ENCODE measurements around the gene PLXNA2. TPM values are rescaled to one million over a fixed set of nuclear protein-coding genes. Genes with fewer than 3 reads are reported as not detected.

PLXNA2 gene
- total and polyA plus RNA-seq, 2 experiments from 2014 or later: 3.7 to 5.4 TPM

DNA sequence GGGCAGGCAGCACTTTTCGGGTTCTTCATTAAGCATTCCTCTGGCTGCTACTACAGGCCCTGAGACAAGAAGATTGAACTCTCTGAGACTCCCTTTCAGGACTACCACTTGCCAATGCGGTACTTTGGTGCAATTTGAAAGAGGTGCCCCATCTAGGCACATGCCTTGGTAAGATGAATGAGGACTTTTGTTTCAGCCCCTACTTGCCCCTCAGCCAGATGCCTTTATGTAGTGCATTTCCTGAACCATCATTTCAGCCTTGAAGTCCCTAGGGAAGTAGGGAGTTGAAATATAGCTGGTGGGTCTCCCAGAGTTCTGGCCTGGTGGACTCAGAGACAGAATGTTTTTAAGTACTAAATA lies 123.8 kb downstream of the PLXNA2 start:
- Histone ChIP-seq H3K79me2 (ENCODE audit: insufficient read depth) (no peaks in the 10 kb centered on the region), H3K36me3 (ENCODE audit: low read depth) (no peaks in the 10 kb centered on the region), H3K27ac (no peak overlapping the region), H3K9me2 (ENCODE audit: insufficient read depth) (no peaks in the 10 kb centered on the region), H3K4me1 (ENCODE audit: insufficient read depth) (no peaks in the 10 kb centered on the region), H3K4me3 (no peak overlapping the region), H3K27me3 (replicated peaks; ENCODE audit: insufficient read depth) (no peaks in the 10 kb centered on the region), H3K9me3 (ENCODE audit: low read depth) (no peaks in the 10 kb centered on the region), H3K4me2 (ENCODE audit: unreplicated experiment) (no peak overlapping the region), H3K9ac (no peak overlapping the region), H4K20me1 (ENCODE audit: insufficient read depth) (no peaks in the 10 kb centered on the region), H3F3A (ENCODE audit: insufficient read depth) (no peaks in the 10 kb centered on the region), H2AFZ (no peak overlapping the region)
- no peak for TF ChIP-seq EZH2 (IDR thresholded peaks at IDR 0.05; ENCODE audit: insufficient read depth, poor library complexity, severe bottlenecking)
- no peak for TF ChIP-seq EZH2phosphoT487 (IDR thresholded peaks at IDR 0.05; ENCODE audit: insufficient read depth, low read depth)
- DNase-seq: no peak
- in situ Hi-C loops (cut with MboI): no loop called here
- WGBS, 2 experiments (ENCODE audit: low coverage in 1 of 2, low lambda C conversion rate in 2 of 2, missing lambda C conversion rate in 2 of 2): 48 to 65% methylated on average over 2 of the region's 2 CpGs

DNA sequence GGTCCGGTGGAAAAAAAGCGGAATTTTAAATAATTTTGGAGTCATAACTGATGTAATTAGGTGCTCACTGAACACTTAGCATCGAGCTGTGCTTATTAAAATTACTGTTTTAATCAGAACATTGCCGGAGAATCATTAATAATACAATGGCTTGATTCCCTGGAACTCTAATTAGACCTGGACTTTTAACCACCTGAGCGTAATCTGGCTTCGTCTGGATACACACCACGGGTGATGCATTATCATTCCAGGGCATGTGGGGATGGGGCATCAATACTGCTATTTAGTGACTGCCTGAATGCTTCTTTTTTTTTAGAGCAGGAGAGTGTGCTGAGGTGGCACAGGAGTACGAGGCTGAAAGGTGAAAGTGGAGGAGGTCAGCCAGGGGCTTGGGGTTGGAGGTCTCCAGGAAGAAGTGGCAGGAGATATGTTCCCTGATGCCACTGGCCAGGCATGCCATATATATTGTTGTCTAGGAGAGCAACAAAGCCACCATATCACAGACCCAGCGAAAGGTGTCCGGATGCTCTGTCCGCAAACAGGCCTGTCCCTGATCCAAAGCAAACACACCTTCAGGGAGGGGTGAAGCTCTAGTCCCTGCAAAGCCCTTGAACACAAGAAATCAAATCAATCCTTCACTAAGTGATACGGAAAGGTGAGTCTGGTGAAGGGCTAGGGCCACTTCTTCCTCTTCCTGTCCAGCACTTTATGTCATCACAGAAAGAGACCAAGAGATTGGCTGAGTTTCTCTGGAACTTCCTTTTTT lies 125.2 kb downstream of the PLXNA2 start:
- no peak for TF ChIP-seq EZH2phosphoT487 (IDR thresholded peaks at IDR 0.05; ENCODE audit: insufficient read depth, low read depth)
- Histone ChIP-seq H3K4me2 (ENCODE audit: unreplicated experiment) (no peak overlapping the region), H4K20me1 (ENCODE audit: insufficient read depth) (no peaks in the 10 kb centered on the region), H3K79me2 (ENCODE audit: insufficient read depth) (no peaks in the 10 kb centered on the region), H3K36me3 (ENCODE audit: low read depth) (no peaks in the 10 kb centered on the region), H3F3A (ENCODE audit: insufficient read depth) (no peaks in the 10 kb centered on the region), H3K4me3 (no peak overlapping the region), H2AFZ (no peak overlapping the region), H3K9me2 (ENCODE audit: insufficient read depth) (no peaks in the 10 kb centered on the region), H3K27me3 (replicated peaks; ENCODE audit: insufficient read depth) (no peaks in the 10 kb centered on the region), H3K4me1 (ENCODE audit: insufficient read depth) (no peaks in the 10 kb centered on the region), H3K9me3 (ENCODE audit: low read depth) (no peaks in the 10 kb centered on the region), H3K9ac (no peak overlapping the region), H3K27ac (no peak overlapping the region)
- no peak for DNase-seq
- in situ Hi-C loops (cut with MboI): no loop called here
- WGBS, 2 experiments (ENCODE audit: low coverage in 1 of 2, low lambda C conversion rate in 2 of 2, missing lambda C conversion rate in 2 of 2): 82% methylated on average over 12 of the region's 12 CpGs

DNA sequence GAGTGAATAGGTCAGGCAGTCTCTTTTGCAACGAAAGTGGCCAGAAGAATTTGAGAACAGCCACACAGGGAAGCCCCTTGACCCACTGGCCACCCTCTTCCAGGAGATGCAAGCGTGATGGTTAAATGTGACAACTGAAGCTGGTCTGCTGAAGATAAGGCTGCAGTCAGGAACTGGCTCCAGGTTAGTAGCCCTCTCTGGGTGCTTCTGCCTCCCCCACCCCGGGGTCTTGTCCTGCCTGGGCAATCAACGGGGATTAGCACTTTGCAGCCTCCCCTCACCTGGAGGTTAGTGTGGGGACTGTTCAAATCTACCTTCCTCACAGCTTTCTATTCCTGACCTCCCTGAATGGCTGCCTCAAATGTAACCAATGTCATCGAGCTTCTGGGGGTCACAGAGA lies 125.9 kb downstream of the PLXNA2 start:
- TF ChIP-seq EZH2 (IDR thresholded peaks at IDR 0.05; ENCODE audit: insufficient read depth, poor library complexity, severe bottlenecking) (no peak), EZH2phosphoT487 (IDR thresholded peaks at IDR 0.05; ENCODE audit: insufficient read depth, low read depth) (no peak)
- no peaks in the 10 kb centered on the region for H3K9me2 ChIP-seq (ENCODE audit: insufficient read depth)
- H3K79me2 ChIP-seq (ENCODE audit: insufficient read depth): no peaks in the 10 kb centered on the region
- in situ Hi-C loops (cut with MboI): no loop called here
- no peaks in the 10 kb centered on the region for H3K4me1 ChIP-seq (ENCODE audit: insufficient read depth)
- DNase-seq: no peak
- no peak overlapping the region for H3K4me3 ChIP-seq
- no peaks in the 10 kb centered on the region for H3K27me3 ChIP-seq (replicated peaks; ENCODE audit: insufficient read depth)
- no peak overlapping the region for H3K9ac ChIP-seq
- H3K36me3 ChIP-seq (ENCODE audit: low read depth): no peaks in the 10 kb centered on the region
- H4K20me1 ChIP-seq (ENCODE audit: insufficient read depth): no peaks in the 10 kb centered on the region
- H3K9me3 ChIP-seq (ENCODE audit: low read depth): no peaks in the 10 kb centered on the region
- 75 to 78% methylated on average over 5 of the region's 5 CpGs for WGBS, 2 experiments (ENCODE audit: low coverage in 1 of 2, low lambda C conversion rate in 2 of 2, missing lambda C conversion rate in 2 of 2)
- no peaks in the 10 kb centered on the region for H3F3A ChIP-seq (ENCODE audit: insufficient read depth)
- no peak overlapping the region for H2AFZ ChIP-seq
- no peak overlapping the region for H3K4me2 ChIP-seq (ENCODE audit: unreplicated experiment)
- no peak overlapping the region for H3K27ac ChIP-seq

DNA sequence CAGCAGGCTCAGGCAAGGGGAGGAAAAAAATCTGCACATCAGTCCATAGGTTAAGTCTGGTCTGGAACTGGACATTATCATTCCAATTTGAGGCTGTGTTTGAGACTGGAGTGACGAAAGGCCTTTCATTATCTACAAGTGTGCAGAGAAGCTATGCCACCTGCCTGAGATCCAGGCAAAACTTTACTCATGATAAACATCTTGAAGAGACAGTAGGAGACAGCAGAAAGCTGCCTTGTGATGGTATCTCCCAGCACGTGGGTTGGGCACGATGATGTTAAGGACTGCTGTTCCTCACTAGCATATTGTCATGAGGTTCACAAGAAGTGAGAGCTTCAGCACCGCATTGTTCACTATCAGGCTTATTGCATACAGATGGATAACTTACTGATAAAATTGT lies 126.4 kb downstream of the PLXNA2 start:
- H3K9ac ChIP-seq: no peak overlapping the region
- no peak overlapping the region for H3K4me2 ChIP-seq (ENCODE audit: unreplicated experiment)
- H3F3A ChIP-seq (ENCODE audit: insufficient read depth): no peaks in the 10 kb centered on the region
- no peaks in the 10 kb centered on the region for H3K9me2 ChIP-seq (ENCODE audit: insufficient read depth)
- in situ Hi-C loops (cut with MboI): no loop called here
- no peaks in the 10 kb centered on the region for H3K4me1 ChIP-seq (ENCODE audit: insufficient read depth)
- no peaks in the 10 kb centered on the region for H3K79me2 ChIP-seq (ENCODE audit: insufficient read depth)
- DNase-seq: no peak
- H3K4me3 ChIP-seq: no peak overlapping the region
- 81 to 82% methylated on average over 4 of the region's 4 CpGs for WGBS, 2 experiments (ENCODE audit: low coverage in 1 of 2, low lambda C conversion rate in 2 of 2, missing lambda C conversion rate in 2 of 2)
- H3K27me3 ChIP-seq (replicated peaks; ENCODE audit: insufficient read depth): no peaks in the 10 kb centered on the region
- H4K20me1 ChIP-seq (ENCODE audit: insufficient read depth): no peaks in the 10 kb centered on the region
- TF ChIP-seq EZH2 (IDR thresholded peaks at IDR 0.05; ENCODE audit: insufficient read depth, poor library complexity, severe bottlenecking) (no peak), EZH2phosphoT487 (IDR thresholded peaks at IDR 0.05; ENCODE audit: insufficient read depth, low read depth) (no peak)
- H3K27ac ChIP-seq: no peak overlapping the region
- no peak overlapping the region for H2AFZ ChIP-seq
- no peaks in the 10 kb centered on the region for H3K36me3 ChIP-seq (ENCODE audit: low read depth)
- H3K9me3 ChIP-seq (ENCODE audit: low read depth): no peaks in the 10 kb centered on the region

DNA sequence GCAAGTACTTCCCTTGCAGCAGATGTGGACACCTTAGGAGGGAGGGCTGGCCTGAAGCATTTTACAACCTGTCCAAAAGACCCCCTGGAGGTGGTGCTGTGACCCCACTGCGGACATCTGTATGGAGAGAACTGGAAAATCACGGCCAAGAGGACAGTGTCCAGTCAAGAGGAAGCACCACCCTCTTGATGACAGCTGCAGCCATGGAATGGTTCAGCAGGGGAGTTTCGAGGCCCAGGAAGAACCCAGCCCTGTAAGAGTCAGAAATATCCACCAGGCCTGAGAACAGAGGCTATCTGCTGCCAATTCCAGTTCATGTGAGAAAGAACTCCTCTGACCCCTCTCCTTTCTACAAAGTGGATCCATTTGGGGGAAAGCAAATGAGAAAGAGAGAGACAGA lies 126.8 kb downstream of the PLXNA2 start:
- H3K9ac ChIP-seq: no peak overlapping the region
- TF ChIP-seq EZH2phosphoT487 (IDR thresholded peaks at IDR 0.05; ENCODE audit: insufficient read depth, low read depth) (no peak), EZH2 (IDR thresholded peaks at IDR 0.05; ENCODE audit: insufficient read depth, poor library complexity, severe bottlenecking) (no peak)

More for the DNA sequence above, 126.8 kb downstream of the PLXNA2 start:
- H2AFZ ChIP-seq: no peak overlapping the region
- H3F3A ChIP-seq (ENCODE audit: insufficient read depth): no peaks in the 10 kb centered on the region
- no peak overlapping the region for H3K4me2 ChIP-seq (ENCODE audit: unreplicated experiment)
- H3K9me2 ChIP-seq (ENCODE audit: insufficient read depth): no peaks in the 10 kb centered on the region
- H4K20me1 ChIP-seq (ENCODE audit: insufficient read depth): no peaks in the 10 kb centered on the region
- in situ Hi-C loops (cut with MboI): no loop called here
- no peaks in the 10 kb centered on the region for H3K4me1 ChIP-seq (ENCODE audit: insufficient read depth)
- no peak for DNase-seq
- WGBS, 2 experiments (ENCODE audit: low coverage in 1 of 2, low lambda C conversion rate in 2 of 2, missing lambda C conversion rate in 2 of 2): 52 to 69% methylated on average over 3 of the region's 3 CpGs
- no peak overlapping the region for H3K27ac ChIP-seq
- H3K79me2 ChIP-seq (ENCODE audit: insufficient read depth): no peaks in the 10 kb centered on the region
- H3K9me3 ChIP-seq (ENCODE audit: low read depth): no peaks in the 10 kb centered on the region
- H3K36me3 ChIP-seq (ENCODE audit: low read depth): no peaks in the 10 kb centered on the region
- no peak overlapping the region for H3K4me3 ChIP-seq
- no peaks in the 10 kb centered on the region for H3K27me3 ChIP-seq (replicated peaks; ENCODE audit: insufficient read depth)
